PC-9 (cell line): ENCODE data around the gene EYA2. TPM values are rescaled to one million over a fixed set of nuclear protein-coding genes. Genes with fewer than 3 reads are reported as not detected.

Experiments used
- BruUV-seq: library from RNA; stranded (reverse); fragments of 400-500 nt; replicated peaks from 2 replicates; lab custom pipeline; 2021; lab: Mats Ljungman, UMichigan
- CTCF ChIA-PET: fragments of 300-600 bp; sonication (Branson Sonifier 250); formaldehyde crosslinking; loops from one replicate; lab custom pipeline; 2022; ENCODE audit warnings: antibody characterized with exemption; lab: Charles Lee
- POLR2A ChIA-PET: fragments of 300-600 bp; sonication (Branson Sonifier 250); formaldehyde crosslinking; loops from one replicate; lab custom pipeline; 2022; ENCODE audit warnings: antibody characterized with exemption; ENCODE audit not compliant: unreplicated experiment; lab: Charles Lee
- DNase-seq, 2 experiments: peaks; one replicate each; pipeline versions ENCODE4 v3.0.0 to v3.0.0-alpha.2; 2015 to 2022; ENCODE audit warnings: mixed read lengths in 1 of 2
- H2AFZ ChIP-seq: fragments of 200-600 bp; sonication (generic); 2 replicates; pipeline ENCODE4 v1.8.1; 2017; ENCODE audit warnings: antibody characterized with exemption
- H3F3A ChIP-seq: fragments of 200-600 bp; sonication (generic); 2 replicates; pipeline ENCODE4 v1.8.1; 2017; ENCODE audit warnings: antibody characterized with exemption, mild to moderate bottlenecking, low read depth; ENCODE audit not compliant: insufficient read depth
- H3K27ac ChIP-seq: fragments of 200-600 bp; sonication (generic); 2 replicates; pipeline ENCODE4 v1.6.1; 2016; ENCODE audit warnings: mixed run types
- H3K27me3 ChIP-seq: fragments of 200-600 bp; sonication (generic); 2 replicates; pipeline ENCODE4 v1.6.1; 2016; ENCODE audit warnings: low read depth, mixed run types; ENCODE audit not compliant: insufficient read depth
- H3K36me3 ChIP-seq: fragments of 200-600 bp; sonication (generic); 2 replicates; pipeline ENCODE4 v1.6.1; 2016; ENCODE audit warnings: low read depth, mixed run types
- H3K4me1 ChIP-seq: fragments of 200-600 bp; sonication (generic); replicated peaks from 2 replicates; pipeline ENCODE4 v1.6.1; 2016; ENCODE audit warnings: mixed run types; ENCODE audit not compliant: insufficient read depth
- H3K4me2 ChIP-seq: fragments of 200-600 bp; sonication (generic); 2 replicates; pipeline ENCODE4 v1.6.1; 2017; ENCODE audit warnings: mixed run types
- H3K4me3 ChIP-seq: fragments of 200-600 bp; sonication (generic); 2 replicates; pipeline ENCODE4 v1.6.1; 2016; ENCODE audit warnings: mixed run types
- H3K79me2 ChIP-seq: fragments of 200-600 bp; sonication (generic); 2 replicates; pipeline ENCODE4 v1.6.1; 2017; ENCODE audit warnings: low read depth, mixed run types
- H3K9me2 ChIP-seq: fragments of 200-600 bp; sonication (generic); 2 replicates; pipeline ENCODE4 v1.8.1; 2017; ENCODE audit warnings: mild to moderate bottlenecking; ENCODE audit not compliant: insufficient read depth
- H3K9me3 ChIP-seq: fragments of 200-600 bp; sonication (generic); 2 replicates; pipeline ENCODE4 v1.8.1; 2016; ENCODE audit warnings: low read depth; ENCODE audit not compliant: insufficient read depth
- H4K20me1 ChIP-seq: fragments of 200-600 bp; sonication (generic); 2 replicates; pipeline ENCODE4 v1.8.1; 2017; ENCODE audit not compliant: insufficient read depth
- CTCF ChIP-seq: fragments of 200-600 bp; sonication (generic); conservative IDR thresholded peaks from 2 replicates; pipeline ENCODE4 v1.6.1; 2017; ENCODE audit warnings: mixed run types, antibody characterized with exemption, mild to moderate bottlenecking, moderate library complexity
- EZH2 ChIP-seq: fragments of 200-600 bp; sonication (generic); IDR thresholded peaks from 2 replicates; pipeline ENCODE4 v1.8.0; 2017; ENCODE audit warnings: antibody characterized with exemption, low read depth
- intact Hi-C: fragments of 100-400 bp; cut with micrococcal nuclease; formaldehyde crosslinking; loops from one replicate; pipeline ENCODE4 v1.10.0; 2022; ENCODE audit not compliant: unreplicated experiment
- total RNA-seq: library from RNA; stranded (reverse); gene quantifications from 2 replicates; pipeline ENCODE4 v1.2.3, GENCODE V29; 2021

Gene EYA2
- total RNA-seq, 1 experiment from 2014 or later, result not detected

GRCh38 chr20:46993465-46994095 is 98.9 kb downstream of the EYA2 start:
- intact Hi-C loops, result no loop called here
- Histone ChIP-seq H4K20me1 (no peaks in the 10 kb centered on the region), H3K4me2 (no peak overlapping the region), H3K79me2 (no peaks in the 10 kb centered on the region), H3K9me3 (no peaks in the 10 kb centered on the region), H3K36me3 (no peaks in the 10 kb centered on the region), H2AFZ (no peak overlapping the region), H3K27me3 (no peaks in the 10 kb centered on the region), H3K9me2 (no peaks in the 10 kb centered on the region), H3K4me3 (no peak overlapping the region), H3K4me1 (peaks cover 17% of the 10 kb centered on the region), H3F3A (peaks cover 13% of the 10 kb centered on the region; the same call in 1 of the 2 replicates), H3K27ac (no peak overlapping the region)
- no TSS peak for BruUV-seq
- CTCF ChIA-PET, result no interaction called here
- POLR2A ChIA-PET, result no interaction called here
- TF ChIP-seq EZH2 (no peak), CTCF (no peak)
- DNase-seq, result no peak

GRCh38 chr20:46994341-46994740 is 99.7 kb downstream of the EYA2 start:
- Histone ChIP-seq H4K20me1 (no peaks in the 10 kb centered on the region), H3K9me2 (no peaks in the 10 kb centered on the region), H3F3A (peaks cover 13% of the 10 kb centered on the region; the same call in 1 of the 2 replicates), H3K79me2 (no peaks in the 10 kb centered on the region), H2AFZ (no peak overlapping the region), H3K4me3 (no peak overlapping the region), H3K27ac (no peak overlapping the region), H3K9me3 (no peaks in the 10 kb centered on the region), H3K4me2 (no peak overlapping the region), H3K27me3 (no peaks in the 10 kb centered on the region), H3K4me1 (peaks cover 17% of the 10 kb centered on the region), H3K36me3 (no peaks in the 10 kb centered on the region)
- BruUV-seq, result no TSS peak
- CTCF ChIA-PET, result no interaction called here
- TF ChIP-seq CTCF (no peak), EZH2 (no peak)
- POLR2A ChIA-PET, result no interaction called here
- intact Hi-C loops, result no loop called here
- DNase-seq, result no peak

GRCh38 chr20:46995561-46996142 is 101.0 kb downstream of the EYA2 start:
- intact Hi-C loops, result no loop called here
- no peak for DNase-seq
- Histone ChIP-seq H2AFZ (no peak overlapping the region), H3K27me3 (peaks cover 1% of the 10 kb centered on the region; the same call in 1 of the 2 replicates), H3K4me2 (no peak overlapping the region), H3K9me3 (no peaks in the 10 kb centered on the region), H3K27ac (no peak overlapping the region), H3K4me1 (peaks cover 8% of the 10 kb centered on the region), H3K79me2 (no peaks in the 10 kb centered on the region), H3K4me3 (no peak overlapping the region), H3K36me3 (no peaks in the 10 kb centered on the region), H4K20me1 (no peaks in the 10 kb centered on the region), H3K9me2 (no peaks in the 10 kb centered on the region), H3F3A (peaks cover 7% of the 10 kb centered on the region; the same call in 1 of the 2 replicates)
- ChIA-PET POLR2A (interaction anchor here (0.7 kb wide), 1 partner anchor 210 kb away, joined by 3 read pairs; no protein-coding TSS in a partner anchor), CTCF (no interaction called here)
- no peak for TF ChIP-seq CTCF
- no TSS peak for BruUV-seq
